Loucy (cell line): ENCODE results near the gene PAX5.

Experiments used
- EZH2phosphoT487 ChIP-seq: fragments of 200-600 bp; IDR thresholded peaks from 2 replicates; pipeline ENCODE4 v1.6.1; 2018; ENCODE audit warnings: antibody characterized with exemption, mild to moderate bottlenecking, moderate library complexity, borderline replicate concordance
- TF ChIP-seq, protein P1 (sequence below): fragments of 200-600 bp; sonication (generic); conservative IDR thresholded peaks from 2 replicates; pipeline ENCODE4 v1.5.1; 2014; ENCODE audit warnings: mild to moderate bottlenecking, antibody characterized with exemption, low read length

DNA sequence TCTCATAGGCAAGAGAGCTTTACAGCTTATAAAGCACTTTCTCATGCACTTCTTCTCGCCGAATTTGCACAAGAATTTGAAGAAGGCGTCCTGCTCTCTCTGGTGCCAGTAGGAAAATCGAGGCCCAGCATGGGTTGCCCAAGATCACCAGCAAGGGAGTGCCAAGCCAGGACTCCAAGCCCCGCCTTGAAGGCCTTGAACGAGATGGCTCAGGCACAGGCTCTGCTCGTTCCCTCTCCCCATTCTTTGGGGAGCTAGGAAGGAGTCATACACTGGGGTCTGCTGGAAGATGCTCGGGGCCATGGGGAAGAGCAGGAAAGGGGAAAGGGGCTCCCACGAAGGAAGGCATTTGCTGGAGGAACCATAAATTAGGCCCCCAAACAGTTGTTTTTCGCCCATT lies 46.7 kb downstream of the PAX5 start:
- no peak for TF ChIP-seq EZH2phosphoT487
- TF ChIP-seq, protein P1, sequence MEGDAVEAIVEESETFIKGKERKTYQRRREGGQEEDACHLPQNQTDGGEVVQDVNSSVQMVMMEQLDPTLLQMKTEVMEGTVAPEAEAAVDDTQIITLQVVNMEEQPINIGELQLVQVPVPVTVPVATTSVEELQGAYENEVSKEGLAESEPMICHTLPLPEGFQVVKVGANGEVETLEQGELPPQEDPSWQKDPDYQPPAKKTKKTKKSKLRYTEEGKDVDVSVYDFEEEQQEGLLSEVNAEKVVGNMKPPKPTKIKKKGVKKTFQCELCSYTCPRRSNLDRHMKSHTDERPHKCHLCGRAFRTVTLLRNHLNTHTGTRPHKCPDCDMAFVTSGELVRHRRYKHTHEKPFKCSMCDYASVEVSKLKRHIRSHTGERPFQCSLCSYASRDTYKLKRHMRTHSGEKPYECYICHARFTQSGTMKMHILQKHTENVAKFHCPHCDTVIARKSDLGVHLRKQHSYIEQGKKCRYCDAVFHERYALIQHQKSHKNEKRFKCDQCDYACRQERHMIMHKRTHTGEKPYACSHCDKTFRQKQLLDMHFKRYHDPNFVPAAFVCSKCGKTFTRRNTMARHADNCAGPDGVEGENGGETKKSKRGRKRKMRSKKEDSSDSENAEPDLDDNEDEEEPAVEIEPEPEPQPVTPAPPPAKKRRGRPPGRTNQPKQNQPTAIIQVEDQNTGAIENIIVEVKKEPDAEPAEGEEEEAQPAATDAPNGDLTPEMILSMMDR: no peak
